CD4-positive, CD25-positive, alpha-beta regulatory T cell (primary cell): ENCODE measurements around the gene EPB41L2. TPM values are rescaled to one million over a fixed set of nuclear protein-coding genes. Genes with fewer than 3 reads are reported as not detected.
A peak's percentile ranks its signal among the peaks of the same experiment; 100 is the strongest.
"Not testable (repeated sequence)": the region's sequence is repeated elsewhere in the genome, so short reads cannot be mapped to it uniquely, and the experiment has no call there.

ENCODE experiments used
- ATAC-seq, 2 donors: fragments of 150-1000 bp; cut with Tn5 transposase; one replicate each; pipeline ENCODE4 v1.10.0; 2021; ENCODE audit warnings: low read depth in 2 of 2, moderate number of reproducible peaks in 2 of 2, moderate library complexity in 1 of 2
- DNase-seq, 3 donors: peaks; one replicate each; pipeline versions ENCODE4 v3.0.0 to v3.0.0-alpha.2; 2012 to 2022; ENCODE audit warnings: mixed read lengths in 1 of 3
- H3K27ac ChIP-seq: one replicate; pipeline ENCODE4 v1.7.0; 2013; ENCODE audit warnings: mild to moderate bottlenecking, low read length; ENCODE audit not compliant: insufficient read depth, poor library complexity, severe bottlenecking
- H3K27me3 ChIP-seq: one replicate; pipeline ENCODE4 v1.7.0; 2013; ENCODE audit warnings: low read length; ENCODE audit not compliant: control insufficient read depth, insufficient read depth
- H3K36me3 ChIP-seq: one replicate; pipeline ENCODE4 v1.7.0; 2013; ENCODE audit warnings: mild to moderate bottlenecking, low read length, moderate library complexity; ENCODE audit not compliant: control insufficient read depth, insufficient read depth
- H3K4me1 ChIP-seq: 2 replicates; pipeline ENCODE4 v1.7.0; 2013; ENCODE audit warnings: mild to moderate bottlenecking, low read length; ENCODE audit not compliant: insufficient read depth, control insufficient read depth, poor library complexity, severe bottlenecking
- H3K4me3 ChIP-seq: one replicate; pipeline ENCODE4 v1.7.0; 2013; ENCODE audit warnings: low read depth, mild to moderate bottlenecking, low read length, moderate library complexity
- H3K9me3 ChIP-seq, 2 experiments: 1 replicate in 1 of 2; 2 replicates in 1 of 2; pipeline ENCODE4 v1.7.0; 2013; ENCODE audit warnings: low read length in 2 of 2, mild to moderate bottlenecking in 1 of 2, moderate library complexity in 1 of 2; ENCODE audit not compliant: control insufficient read depth in 2 of 2
- H3K27ac Mint-ChIP-seq, 3 donors: one replicate each; pipeline ENCODE4 v1.8.0; 2020 to 2022; ENCODE audit warnings: mild to moderate bottlenecking in 3 of 3, mixed read lengths in 3 of 3, moderate library complexity in 2 of 3
- H3K27me3 Mint-ChIP-seq: one replicate; pipeline ENCODE4 v1.8.0; 2022; ENCODE audit warnings: mild to moderate bottlenecking, mixed read lengths
- H3K36me3 Mint-ChIP-seq: one replicate; pipeline ENCODE4 v1.8.0; 2020; ENCODE audit warnings: mixed read lengths
- H3K4me1 Mint-ChIP-seq, 4 donors: one replicate each; pipeline ENCODE4 v1.8.0; 2020 to 2022; ENCODE audit warnings: mixed read lengths in 4 of 4, mild to moderate bottlenecking in 1 of 4
- H3K4me3 Mint-ChIP-seq, 4 donors: one replicate each; pipeline ENCODE4 v1.8.0; 2020 to 2022; ENCODE audit warnings: mild to moderate bottlenecking in 4 of 4, mixed read lengths in 4 of 4, moderate library complexity in 3 of 4
- H3K9me3 Mint-ChIP-seq, 7 donors: one replicate each; pipeline ENCODE4 v1.8.0; 2020 to 2022; ENCODE audit warnings: mixed read lengths in 7 of 7, mild to moderate bottlenecking in 3 of 7, moderate library complexity in 2 of 7
- polyA plus RNA-seq, 4 donors: library from polyadenylated mRNA; unstranded; fragments of 300-500 nt; fragmentation: Illumina TruSeq; gene quantifications; one replicate each; pipeline ENCODE4 v1.2.3, GENCODE V29; 2021
- total RNA-seq: library from RNA; stranded (reverse); gene quantifications from one replicate; pipeline ENCODE4 v1.2.3, GENCODE V29; 2022

EPB41L2 gene
- total and polyA plus RNA-seq, 5 donors from 2014 or later: 3.3 to 13.6 (median 3.8) TPM

DNA sequence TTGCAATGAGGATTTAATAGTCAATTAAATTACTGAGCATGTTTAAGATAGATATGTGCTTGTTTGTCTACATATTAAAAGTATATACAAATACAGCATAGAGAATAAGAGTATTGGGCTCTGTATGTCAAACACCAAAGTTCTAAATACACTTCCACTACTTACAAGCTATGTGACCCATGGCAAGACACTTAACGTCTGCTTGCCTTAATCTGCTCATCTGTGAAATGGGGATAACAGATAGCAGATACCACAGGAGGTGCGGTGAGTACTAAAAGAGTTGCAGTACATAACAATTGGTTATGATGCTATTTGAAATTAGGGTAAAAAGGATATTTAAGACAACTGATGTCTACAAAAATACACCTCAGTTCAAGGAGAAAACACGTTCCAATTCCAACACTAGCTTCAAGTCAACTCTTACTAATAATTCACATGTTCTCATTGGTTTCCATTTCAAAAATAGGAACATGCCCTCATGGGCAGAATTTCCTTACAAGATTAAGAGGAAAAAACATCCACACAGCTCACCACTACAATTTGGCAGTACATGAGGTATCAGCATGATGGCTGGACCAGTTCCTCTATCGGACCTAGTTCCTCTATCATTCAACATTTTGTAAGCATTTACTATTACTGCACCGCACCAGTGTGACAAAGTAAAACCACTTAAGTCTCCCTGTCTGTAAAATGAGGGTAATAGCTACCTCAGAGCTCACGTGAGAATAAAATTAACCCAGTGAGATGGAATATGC, 134.7 kb downstream of the EPB41L2 start:
- Histone ChIP-seq H3K4me3 (no peak overlapping the region), H3K9me3 (no peaks in the 10 kb centered on the region), H3K4me1 (no peaks in the 10 kb centered on the region), H3K27me3 (no peaks in the 10 kb centered on the region), H3K27ac (no peak overlapping the region), H3K36me3 (no peaks in the 10 kb centered on the region)
- Mint-ChIP-seq H3K4me3 (no peak overlapping the region), H3K36me3 (no peaks in the 10 kb centered on the region), H3K9me3 (peaks cover 0 to 2% (median 0%) of the 10 kb centered on the region in 7 donors), H3K27me3 (peaks cover 4% of the 10 kb centered on the region), H3K27ac (no peak overlapping the region), H3K4me1 (no peaks in the 10 kb centered on the region)
- ATAC-seq (no peak), DNase-seq (no peak)

DNA sequence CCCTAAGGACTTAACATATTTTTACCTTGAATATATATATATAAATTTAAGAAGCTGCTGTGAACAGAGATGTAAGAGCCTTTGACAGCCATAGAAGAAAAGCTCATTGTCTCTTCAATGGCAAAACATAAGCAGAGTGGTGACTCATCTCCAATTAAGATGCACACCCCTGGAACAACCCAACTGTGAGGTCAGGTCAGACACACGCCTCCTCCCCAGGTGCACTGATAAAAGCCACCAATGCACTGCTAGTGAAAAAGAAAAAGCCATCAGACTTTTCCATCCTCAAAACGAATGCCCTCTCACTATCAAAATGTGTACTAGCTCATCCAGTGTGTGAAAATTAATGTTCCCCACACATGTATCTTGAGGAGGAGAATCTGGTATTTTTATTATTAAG, 135.7 kb downstream of the EPB41L2 start:
- Histone ChIP-seq H3K4me3 (no peak overlapping the region), H3K9me3 (no peaks in the 10 kb centered on the region), H3K36me3 (no peaks in the 10 kb centered on the region), H3K4me1 (no peaks in the 10 kb centered on the region), H3K27me3 (no peaks in the 10 kb centered on the region), H3K27ac (no peak overlapping the region)
- no peaks in the 10 kb centered on the region for H3K27me3 Mint-ChIP-seq
- no peak overlapping the region for H3K4me3 Mint-ChIP-seq
- no peak overlapping the region for H3K27ac Mint-ChIP-seq
- peaks cover 0 to 4% (median 2%) of the 10 kb centered on the region in 7 donors for H3K9me3 Mint-ChIP-seq
- peaks cover 3% of the 10 kb centered on the region for H3K36me3 Mint-ChIP-seq
- no peaks in the 10 kb centered on the region for H3K4me1 Mint-ChIP-seq
- DNase-seq (no peak), ATAC-seq (no peak)

DNA sequence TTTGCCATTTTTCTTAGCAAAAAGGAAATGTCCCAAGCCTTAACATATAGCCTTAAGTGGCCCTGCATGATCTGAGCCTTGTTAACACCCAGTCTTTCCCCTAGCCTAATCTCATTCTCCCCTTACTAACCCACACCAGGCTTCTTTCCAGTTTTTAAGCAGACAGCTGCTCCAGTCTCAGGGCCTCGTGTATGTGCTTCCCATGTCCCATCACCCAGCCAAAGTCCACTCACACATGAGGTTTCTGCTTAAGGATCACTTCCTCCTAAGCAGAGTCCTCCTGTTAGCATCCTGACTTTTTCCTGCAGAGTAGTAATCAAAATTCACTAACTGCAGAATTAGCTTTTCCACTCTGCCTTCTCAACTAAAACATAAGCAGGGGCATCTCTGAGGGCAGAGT, 139.7 kb downstream of the EPB41L2 start:
- Mint-ChIP-seq H3K27ac (peak overlapping the region in 1 of 3 donors; percentile 27), H3K4me3 (no peak overlapping the region)
- no peak for ATAC-seq

DNA sequence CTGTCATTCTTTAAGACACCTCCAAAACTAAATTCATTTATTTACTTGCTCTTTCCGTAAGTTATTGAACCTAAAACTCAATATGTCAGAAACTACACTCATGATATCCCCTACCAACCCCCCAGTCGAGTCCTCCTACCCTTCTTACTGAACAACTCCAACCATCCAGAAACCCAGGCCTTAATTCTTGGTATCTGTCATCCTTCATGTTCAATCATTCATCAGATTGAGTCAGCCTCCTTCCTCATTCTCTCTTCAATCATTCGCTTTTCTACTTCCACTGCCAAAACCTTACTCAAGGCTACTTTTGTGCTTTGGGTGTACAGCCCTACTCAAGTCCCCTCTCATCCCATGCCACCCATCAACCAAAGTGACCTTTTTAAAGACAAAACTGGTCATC, 140.1 kb downstream of the EPB41L2 start:
- no peak overlapping the region for H3K4me3 Mint-ChIP-seq
- Histone ChIP-seq H3K36me3 (no peaks in the 10 kb centered on the region), H3K4me3 (no peak overlapping the region), H3K27me3 (no peaks in the 10 kb centered on the region), H3K27ac (no peak overlapping the region), H3K9me3 (no peaks in the 10 kb centered on the region), H3K4me1 (no peaks in the 10 kb centered on the region)
- H3K27ac Mint-ChIP-seq: peak overlapping the region in 1 of 3 donors; percentile 27
- DNase-seq (no peak), ATAC-seq (no peak)
- peaks cover 3% of the 10 kb centered on the region for H3K36me3 Mint-ChIP-seq
- H3K4me1 Mint-ChIP-seq: no peaks in the 10 kb centered on the region
- H3K9me3 Mint-ChIP-seq: peaks cover 0 to 2% (median 0%) of the 10 kb centered on the region in 7 donors
- no peaks in the 10 kb centered on the region for H3K27me3 Mint-ChIP-seq

More for the DNA sequence above, 139.7 kb downstream of the EPB41L2 start:
- H3K4me1 Mint-ChIP-seq: no peaks in the 10 kb centered on the region
- DNase-seq: no peak
- no peaks in the 10 kb centered on the region for H3K27me3 Mint-ChIP-seq
- H3K4me1 ChIP-seq: no peaks in the 10 kb centered on the region
- peaks cover 0 to 2% (median 0%) of the 10 kb centered on the region in 7 donors for H3K9me3 Mint-ChIP-seq
- H3K27ac ChIP-seq: no peak overlapping the region
- no peaks in the 10 kb centered on the region for H3K27me3 ChIP-seq
- no peaks in the 10 kb centered on the region for H3K9me3 ChIP-seq
- peaks cover 3% of the 10 kb centered on the region for H3K36me3 Mint-ChIP-seq
- H3K4me3 ChIP-seq: no peak overlapping the region
- no peaks in the 10 kb centered on the region for H3K36me3 ChIP-seq

DNA sequence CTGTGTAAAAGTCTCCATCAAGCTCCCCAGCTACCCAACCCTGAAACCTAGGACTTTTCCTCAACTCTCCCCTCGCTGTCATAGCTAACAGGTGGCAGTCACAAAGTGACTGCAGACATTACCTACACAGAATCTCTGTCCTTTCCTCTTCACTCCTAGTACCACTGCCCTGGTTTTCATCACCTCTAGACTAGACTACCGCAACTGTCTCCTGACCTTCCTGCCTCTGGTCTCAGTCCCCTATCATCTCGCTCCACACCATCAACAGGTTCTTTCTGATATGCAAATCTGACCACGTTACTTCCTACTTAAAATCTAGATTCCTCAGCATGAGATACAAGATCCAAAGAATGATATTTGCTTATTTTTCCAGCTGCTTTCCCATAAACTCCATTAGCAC, 142.1 kb downstream of the EPB41L2 start:
- no peaks in the 10 kb centered on the region for H3K4me1 Mint-ChIP-seq
- H3K4me3 ChIP-seq: no peak overlapping the region
- H3K27ac ChIP-seq: no peak overlapping the region
- H3K4me3 Mint-ChIP-seq: no peak overlapping the region
- H3K9me3 ChIP-seq: no peaks in the 10 kb centered on the region
- no peaks in the 10 kb centered on the region for H3K27me3 ChIP-seq
- peaks cover 3% of the 10 kb centered on the region for H3K36me3 Mint-ChIP-seq
- ATAC-seq: no peak
- H3K27me3 Mint-ChIP-seq: no peaks in the 10 kb centered on the region
- no peak overlapping the region for H3K27ac Mint-ChIP-seq
- H3K9me3 Mint-ChIP-seq: peaks cover 0 to 2% (median 0%) of the 10 kb centered on the region in 7 donors
- no peak for DNase-seq
- no peaks in the 10 kb centered on the region for H3K4me1 ChIP-seq
- no peaks in the 10 kb centered on the region for H3K36me3 ChIP-seq

DNA sequence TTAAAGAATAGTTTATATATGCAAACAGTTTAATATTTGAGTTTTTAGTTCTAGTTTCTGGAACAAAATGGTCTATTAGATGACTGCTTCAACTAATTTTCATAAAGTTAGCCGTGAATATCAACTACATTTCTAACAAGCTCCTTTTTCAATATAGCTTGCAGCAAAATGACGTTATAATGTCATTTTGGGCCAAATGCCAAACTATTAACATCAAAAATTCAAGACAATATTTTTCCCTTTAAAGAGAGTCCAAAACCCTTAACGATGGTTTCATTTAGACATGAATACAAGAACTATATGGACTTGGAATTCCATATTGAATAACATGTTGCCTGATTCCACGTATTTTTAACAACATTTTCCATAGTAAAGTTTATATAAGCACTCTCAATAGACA, 144.9 kb downstream of the EPB41L2 start:
- peaks cover 0 to 2% (median 0%) of the 10 kb centered on the region in 7 donors for H3K9me3 Mint-ChIP-seq
- Histone ChIP-seq H3K4me3 (no peak overlapping the region), H3K36me3 (no peaks in the 10 kb centered on the region), H3K4me1 (no peaks in the 10 kb centered on the region), H3K27me3 (no peaks in the 10 kb centered on the region), H3K9me3 (no peaks in the 10 kb centered on the region), H3K27ac (no peak overlapping the region)
- DNase-seq (no peak), ATAC-seq (no peak)
- peaks cover 0 to 2% (median 1%) of the 10 kb centered on the region in 4 donors for H3K4me1 Mint-ChIP-seq
- peaks cover 3% of the 10 kb centered on the region for H3K36me3 Mint-ChIP-seq
- no peaks in the 10 kb centered on the region for H3K27me3 Mint-ChIP-seq
- H3K27ac Mint-ChIP-seq: no peak overlapping the region
- H3K4me3 Mint-ChIP-seq: no peak overlapping the region

DNA sequence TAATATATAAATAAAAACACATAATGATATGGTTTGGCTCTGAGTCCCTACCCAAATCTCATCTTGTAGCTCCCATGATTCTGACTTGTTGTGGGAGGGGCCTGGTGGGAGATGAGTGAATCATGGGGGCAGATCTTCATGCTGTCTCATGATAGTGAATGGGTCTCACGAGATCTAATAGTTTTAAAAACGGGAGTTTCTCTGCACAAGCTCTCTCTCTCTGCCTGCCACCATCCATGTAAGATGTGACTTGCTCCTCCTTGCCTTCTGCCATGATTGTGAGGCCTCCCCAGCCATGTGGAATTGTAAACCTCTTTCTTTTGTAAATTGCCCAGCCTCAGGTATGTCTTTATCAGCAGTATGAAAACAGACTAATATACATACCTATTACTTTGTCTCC, 147.4 kb downstream of the EPB41L2 start:
- not testable (repeated sequence) for H3K4me3 ChIP-seq, H3K27me3 ChIP-seq, DNase-seq, H3K27ac ChIP-seq, H3K9me3 ChIP-seq, H3K4me3 Mint-ChIP-seq, H3K4me1 Mint-ChIP-seq, H3K27ac Mint-ChIP-seq, H3K4me1 ChIP-seq, ATAC-seq, H3K27me3 Mint-ChIP-seq, H3K36me3 ChIP-seq, H3K9me3 Mint-ChIP-seq, H3K36me3 Mint-ChIP-seq

DNA sequence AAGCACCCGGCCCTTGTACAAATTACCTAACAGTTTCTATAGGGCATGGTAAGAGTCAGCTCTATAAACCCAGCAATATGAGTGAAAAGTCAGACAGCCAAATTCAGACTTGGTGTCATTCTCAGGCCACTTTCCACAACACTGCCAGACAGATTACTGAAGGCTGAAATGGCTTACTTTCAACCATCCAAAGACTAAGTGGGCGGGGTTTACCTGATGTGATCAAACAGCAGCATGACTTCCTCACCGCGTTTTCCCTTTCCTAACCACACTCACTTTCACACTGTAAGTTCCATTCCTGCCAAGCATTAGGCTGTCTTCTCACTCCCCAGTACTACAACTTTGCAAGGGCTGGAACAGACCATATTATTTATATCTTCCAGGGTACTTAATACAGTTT, 149.9 kb downstream of the EPB41L2 start:
- ATAC-seq (peak in 1 of 2 donors; percentile 48), DNase-seq (peak in 2 of 3 donors; percentile 3 to 55)
- Histone ChIP-seq H3K9me3 (no peaks in the 10 kb centered on the region), H3K27me3 (no peaks in the 10 kb centered on the region), H3K4me1 (no peaks in the 10 kb centered on the region), H3K4me3 (no peak overlapping the region), H3K36me3 (no peaks in the 10 kb centered on the region), H3K27ac (no peak overlapping the region)
- Mint-ChIP-seq H3K4me3 (no peak overlapping the region), H3K27ac (no peak overlapping the region), H3K9me3 (peaks cover 0 to 4% (median 0%) of the 10 kb centered on the region in 7 donors), H3K27me3 (no peaks in the 10 kb centered on the region), H3K4me1 (peaks cover 0 to 10% (median 5%) of the 10 kb centered on the region in 4 donors), H3K36me3 (peaks cover 5% of the 10 kb centered on the region)
